ENCODE results near the gene CELA3B. TPM values are rescaled to one million over a fixed set of nuclear protein-coding genes. Genes with fewer than 3 reads are reported as not detected.

The CELA3B gene
- total RNA-seq, 4 donors from 2014 or later = not detected

GRCh38 chr1:21937034-21937371 is 39.8 kb upstream of the CELA3B start, which contains the start of gene HSPG2:
Gene HSPG2, minus strand, starts transcription at chr1:21937310. Its CDS starts 93 bp downstream, at chr1:21937217.
- Histone ChIP-seq H3K4me3 (peak within 1 kb of the TSS; percentile 80), H3K27me3 (no peaks in the 10 kb centered on the region), H3K9me3 (no peaks in the 10 kb centered on the region), H3K36me3 (no peaks in the 10 kb centered on the region), H3K4me1 (peaks cover 91% of the 10 kb centered on the region), H3K27ac (peak within 1 kb of the TSS; percentile 90)
- TF ChIP-seq EP300 (IDR thresholded peaks at IDR 0.05) (no peak), CTCF (IDR thresholded peaks at IDR 0.05) (no peak)
- no CpG with 5 or more reads among the region's 52 CpGs for WGBS
- no peak for DNase-seq (ENCODE audit: low spot score in 2 of 2)

GRCh38 chr1:21937372-21938121 is 39.3 kb upstream of the CELA3B start:
- DNase-seq (ENCODE audit: low spot score in 2 of 2) = no peak
- peaks cover 87% of the 10 kb centered on the region for H3K4me1 ChIP-seq
- WGBS = 30% methylated on average over 14 of the region's 69 CpGs
- H3K36me3 ChIP-seq = no peaks in the 10 kb centered on the region
- H3K4me3 ChIP-seq = peak overlapping the region; percentile 80
- peak overlapping the region; percentile 89 for H3K27ac ChIP-seq
- TF ChIP-seq POLR2AphosphoS5 (IDR thresholded peaks at IDR 0.05) (no peak), EP300 (IDR thresholded peaks at IDR 0.05) (no peak), CTCF (IDR thresholded peaks at IDR 0.05) (no peak)
- H3K9me3 ChIP-seq = no peaks in the 10 kb centered on the region
- H3K27me3 ChIP-seq = no peaks in the 10 kb centered on the region

DNA sequence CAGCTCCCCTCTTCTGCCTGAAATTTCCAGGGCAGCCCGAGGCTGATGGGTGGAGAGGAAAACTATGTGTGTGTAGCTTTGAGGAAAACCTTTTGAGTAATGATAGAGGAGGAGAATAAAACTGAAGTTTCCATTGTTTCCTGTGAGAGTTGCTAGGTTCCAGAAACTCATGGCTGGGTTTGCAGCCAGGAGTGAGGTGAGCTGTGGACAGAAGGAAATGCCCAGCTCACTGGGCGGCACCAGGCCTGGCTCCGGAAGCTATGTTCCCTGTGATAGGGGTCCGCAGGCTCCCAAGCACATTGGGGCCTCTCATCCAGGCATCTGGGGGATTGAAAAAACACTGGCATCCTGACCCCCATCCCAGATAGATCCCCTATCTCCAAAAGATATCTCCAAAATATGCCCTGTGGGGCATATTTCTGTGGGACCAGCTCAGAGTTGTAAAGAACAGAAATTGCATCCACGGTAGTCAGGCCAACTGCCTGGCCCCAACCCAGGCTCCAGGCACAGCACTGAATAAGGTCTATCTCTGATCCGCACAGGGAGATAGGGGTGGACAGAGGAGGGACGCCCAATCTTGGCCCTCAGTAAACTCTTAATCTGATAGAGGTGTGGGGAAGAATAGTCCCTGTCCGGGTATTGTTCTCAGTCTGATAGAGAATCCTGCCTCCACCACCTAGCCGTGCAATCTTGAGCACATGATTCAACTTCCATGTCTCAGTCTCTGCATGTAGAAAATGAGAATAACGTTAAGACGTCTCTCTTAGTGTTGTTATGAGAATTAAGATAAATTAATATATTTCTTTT is 37.9 kb upstream of the CELA3B start:
- Histone ChIP-seq H3K4me3 (no peak overlapping the region), H3K27me3 (no peaks in the 10 kb centered on the region), H3K27ac (peak overlapping the region; percentile 89), H3K9me3 (no peaks in the 10 kb centered on the region), H3K4me1 (peaks cover 73% of the 10 kb centered on the region), H3K36me3 (no peaks in the 10 kb centered on the region)
- TF ChIP-seq EP300 (IDR thresholded peaks at IDR 0.05) = no peak
- TF ChIP-seq POLR2A (IDR thresholded peaks at IDR 0.05) = no peak
- no peak for TF ChIP-seq POLR2AphosphoS5 (IDR thresholded peaks at IDR 0.05)
- DNase-seq (ENCODE audit: low spot score in 2 of 2) = no peak
- 56% methylated on average over 10 of the region's 11 CpGs for WGBS

DNA sequence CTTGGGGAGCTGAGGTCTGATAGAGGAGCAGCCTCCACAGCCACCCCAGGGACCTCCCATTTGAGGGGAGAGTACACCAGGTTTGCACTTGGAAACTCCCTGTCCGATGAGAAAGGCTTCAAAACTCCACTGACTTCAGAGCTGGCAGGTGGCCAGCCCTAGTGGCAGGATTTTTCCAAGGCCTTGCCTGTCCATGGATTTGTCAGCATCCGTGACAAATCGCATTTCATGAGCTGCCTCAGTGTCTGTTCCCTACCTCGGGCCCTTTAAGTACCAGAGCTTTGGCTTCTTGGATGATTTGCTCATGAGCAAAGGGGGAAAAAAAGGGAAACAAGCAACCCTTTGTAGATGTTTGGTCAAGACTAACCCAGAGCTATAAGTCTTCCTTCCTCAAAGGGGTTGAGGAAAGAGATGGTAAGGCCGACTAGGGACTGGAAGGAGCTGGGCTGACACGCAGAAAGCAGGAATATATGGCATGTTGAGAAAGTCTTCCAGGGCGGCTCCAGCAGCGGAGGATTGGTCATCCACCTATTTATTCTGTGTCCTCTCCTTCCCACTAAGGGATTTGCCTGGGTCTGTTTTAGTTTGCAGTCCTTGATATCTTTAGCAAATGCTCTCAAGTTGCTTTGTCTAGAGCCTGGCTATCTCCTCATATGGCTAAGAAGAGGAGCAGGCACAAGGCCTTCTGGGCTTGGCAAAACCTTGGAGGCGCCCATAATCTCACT is 37.0 kb upstream of the CELA3B start:
- Histone ChIP-seq H3K4me3 (no peak overlapping the region), H3K36me3 (no peaks in the 10 kb centered on the region), H3K9me3 (no peaks in the 10 kb centered on the region), H3K27ac (peak overlapping the region; percentile 89), H3K4me1 (peaks cover 68% of the 10 kb centered on the region), H3K27me3 (no peaks in the 10 kb centered on the region)
- peak; percentile 93 to 94 for DNase-seq (ENCODE audit: low spot score in 2 of 2)
- WGBS = 48% methylated on average over 9 of the region's 9 CpGs
- TF ChIP-seq POLR2A (IDR thresholded peaks at IDR 0.05) = no peak
- peak; percentile 47 to 52 for TF ChIP-seq CTCF (IDR thresholded peaks at IDR 0.05)
- peak in 2 of 3 donors; percentile 15 to 74 for TF ChIP-seq POLR2AphosphoS5 (IDR thresholded peaks at IDR 0.05)
- TF ChIP-seq EP300 (IDR thresholded peaks at IDR 0.05) = no peak

GRCh38 chr1:21940492-21940891 is 36.3 kb upstream of the CELA3B start:
- Histone ChIP-seq H3K27ac (peak overlapping the region; percentile 89), H3K36me3 (no peaks in the 10 kb centered on the region), H3K4me1 (peaks cover 61% of the 10 kb centered on the region), H3K9me3 (no peaks in the 10 kb centered on the region), H3K27me3 (no peaks in the 10 kb centered on the region), H3K4me3 (no peak overlapping the region)
- no peak for DNase-seq (ENCODE audit: low spot score in 2 of 2)
- 97% methylated on average over 2 of the region's 2 CpGs for WGBS
- TF ChIP-seq EP300 (IDR thresholded peaks at IDR 0.05) = no peak

GRCh38 chr1:21941370-21941769 is 35.5 kb upstream of the CELA3B start:
- WGBS = 88% methylated on average over 5 of the region's 5 CpGs
- Histone ChIP-seq H3K27me3 (no peaks in the 10 kb centered on the region), H3K4me3 (no peak overlapping the region), H3K9me3 (no peaks in the 10 kb centered on the region), H3K4me1 (peaks cover 53% of the 10 kb centered on the region), H3K36me3 (no peaks in the 10 kb centered on the region), H3K27ac (no peak overlapping the region)
- DNase-seq (ENCODE audit: low spot score in 2 of 2) = no peak
- TF ChIP-seq POLR2AphosphoS5 (IDR thresholded peaks at IDR 0.05) (no peak), POLR2A (IDR thresholded peaks at IDR 0.05) (no peak), EP300 (IDR thresholded peaks at IDR 0.05) (no peak), CTCF (IDR thresholded peaks at IDR 0.05) (no peak)

Data from suprapubic skin (tissue), 4 donors.